ENCODE measurements around the gene MUC20. TPM values are rescaled to one million over a fixed set of nuclear protein-coding genes. Genes with fewer than 3 reads are reported as not detected.

The MUC20 gene
- total and polyA plus RNA-seq, 2 of the 8 experiments (the other 6 are each of a cell fraction or from before 2014, with no cell fraction given) = 0.24 to 0.26 TPM

- H3K4me1 ChIP-seq (replicated peaks in 1 of 4; ENCODE audit: control insufficient read depth in 3 of 4, insufficient read depth in 4 of 4, low read length in 3 of 4) = peaks cover 0 to 7% (median 3%) of the 10 kb centered on the region in 4 experiments; a peak in 5 of 7 replicates
- H4K5ac ChIP-seq (ENCODE audit: insufficient read length, low read depth, low read length) = no peak overlapping the region
- H4K91ac ChIP-seq (replicated peaks; ENCODE audit: insufficient read length, low read length) = no peak overlapping the region
- H3K27me3 ChIP-seq (replicated peaks in 1 of 4; ENCODE audit: control insufficient read depth in 3 of 4, extremely low read depth in 1 of 4, insufficient read depth in 3 of 4, low read length in 3 of 4) = no peaks in the 10 kb centered on the region; a peak in 1 of 7 replicates
- H3K9me3 ChIP-seq (ENCODE audit: insufficient read depth in 2 of 2, low read depth in 1 of 2, low read length in 1 of 2) = no peaks in the 10 kb centered on the region
- H3K79me1 ChIP-seq (ENCODE audit: low read depth, low read length) = no peaks in the 10 kb centered on the region
- H3K14ac ChIP-seq (ENCODE audit: insufficient read length) = no peak overlapping the region
- H3K79me2 ChIP-seq (ENCODE audit: control insufficient read depth in 1 of 2, insufficient read depth in 2 of 2, low read length in 2 of 2) = no peaks in the 10 kb centered on the region
- WGBS, 2 experiments (ENCODE audit: extremely low coverage in 1 of 2, insufficient coverage in 1 of 2, insufficient read length in 1 of 2, insufficient replicate concordance in 2 of 2, low coverage in 1 of 2, low lambda C conversion rate in 2 of 2, missing lambda C conversion rate in 1 of 2) = 85% methylated on average over 9 of the region's 9 CpGs; no CpG with 5 or more reads in 1 of the 2 experiments
- no peak for FAIRE-seq
- H3K18ac ChIP-seq (ENCODE audit: extremely low read depth, low read length) = no peak overlapping the region
- no peak overlapping the region for H3K9ac ChIP-seq (replicated peaks in 1 of 4; ENCODE audit: extremely low read depth in 1 of 4, low read depth in 3 of 4, low read length in 3 of 4)
- H4K8ac ChIP-seq (ENCODE audit: extremely low read depth, insufficient read depth, low read length) = no peak overlapping the region
- no peak overlapping the region for H3K56ac ChIP-seq (replicated peaks; ENCODE audit: insufficient read length, low read depth, low read length)
- H3K36me3 ChIP-seq (ENCODE audit: control insufficient read depth in 2 of 4, insufficient read depth in 4 of 4, low read length in 3 of 4) = no peaks in the 10 kb centered on the region
- no peak overlapping the region for H2BK20ac ChIP-seq (ENCODE audit: low read length)
- H2BK15ac ChIP-seq (ENCODE audit: low read length) = no peak overlapping the region
- H2AFZ ChIP-seq (ENCODE audit: low read length) = no peak overlapping the region
- DNase-seq (ENCODE audit: low read depth in 1 of 2, low spot score in 2 of 2) = no peak
- no peak overlapping the region for H2BK12ac ChIP-seq (ENCODE audit: low read depth, low read length)
- POLR2A ChIA-PET (ENCODE audit: partially characterized antibody) = interaction anchor here (1.0 to 2.0 kb wide), 3 partner anchors 9 to 24 kb away, joined by 3 to 4 read pairs (median 3); no protein-coding TSS in a partner anchor
- no peak overlapping the region for H3K4me3 ChIP-seq (ENCODE audit: extremely low read depth in 1 of 4, insufficient read depth in 2 of 4, low read depth in 3 of 4, low read length in 4 of 4)
- CTCF ChIA-PET (ENCODE audit: partially characterized antibody) = interaction anchor here (0.9 to 1.9 kb wide), 5 partner anchors 10 to 180 kb away, joined by 3 to 6 read pairs (median 3); no protein-coding TSS in a partner anchor
- no peak overlapping the region for H2BK5ac ChIP-seq (ENCODE audit: low read depth, low read length)
- no peak overlapping the region for H3K23ac ChIP-seq (ENCODE audit: insufficient read length)
- no peak overlapping the region for H2BK120ac ChIP-seq (replicated peaks; ENCODE audit: low read depth, low read length)
- no peak overlapping the region for H3K4ac ChIP-seq (replicated peaks; ENCODE audit: insufficient read length, low read depth, low read length)
- no peak overlapping the region for H2AK5ac ChIP-seq (ENCODE audit: low read depth, low read length)
- H4K20me1 ChIP-seq (replicated peaks in 1 of 2; ENCODE audit: control insufficient read depth in 1 of 2, insufficient read depth in 2 of 2, low read length in 2 of 2) = no peaks in the 10 kb centered on the region
- no peak overlapping the region for H3K4me2 ChIP-seq (ENCODE audit: insufficient read depth in 1 of 2, low read depth in 2 of 2, low read length in 2 of 2)
- no peak overlapping the region for H3K27ac ChIP-seq (ENCODE audit: low read depth, low read length)
- TF ChIP-seq RNF2 (IDR thresholded peaks at IDR 0.05; ENCODE audit: borderline replicate concordance, low read depth, low read length, missing control alignments, poor library complexity, severe bottlenecking) (no peak), CBX8 (IDR thresholded peaks at IDR 0.05; ENCODE audit: borderline replicate concordance, low read depth, low read length) (no peak), SP4 (IDR thresholded peaks at IDR 0.05; ENCODE audit: low read length) (no peak), RAD21 (IDR thresholded peaks at IDR 0.05 in 1 of 2, conservative IDR thresholded peaks at IDR 0.05 in 1 of 2; ENCODE audit: low read depth in 2 of 2, low read length in 2 of 2) (no peak)
- no peaks in the 10 kb centered on the region; the same call in 1 of the 2 replicates for H3K23me2 ChIP-seq (ENCODE audit: low read depth, low read length)
Observed at GRCh38 chr3:195717416-195717815, 3.4 kb upstream of the MUC20 start.

Data from H1 (cell line).